ENCODE measurements around the gene ISL2.

ISL2 gene

GRCh38 chr15:76380249-76380648, 43.7 kb downstream of the ISL2 start:
- no peak for DNase-seq

GRCh38 chr15:76381366-76381765, 44.8 kb downstream of the ISL2 start:
- no peak for DNase-seq

GRCh38 chr15:76382987-76383728, 46.6 kb downstream of the ISL2 start:
- no peak for DNase-seq

GRCh38 chr15:76384409-76384808, 47.8 kb downstream of the ISL2 start:
- DNase-seq = no peak

- no peak for DNase-seq
Measured at GRCh38 chr15:76386178-76386577, 49.6 kb downstream of the ISL2 start.

- DNase-seq = no peak
Measured at GRCh38 chr15:76386926-76387325, 50.4 kb downstream of the ISL2 start.

GRCh38 chr15:76390571-76390970, 54.0 kb downstream of the ISL2 start:
- DNase-seq = no peak

GRCh38 chr15:76391309-76391708, 54.7 kb downstream of the ISL2 start:
- no peak for DNase-seq

GRCh38 chr15:76391847-76392246, 55.3 kb downstream of the ISL2 start:
- DNase-seq = no peak
